Activated naive CD8-positive, alpha-beta T cell treated with anti-CD3 and anti-CD28 coated beads, Interleukin-2, amount 50 U/mL, for 16 hours (primary cell): Measurements from ENCODE around the gene EIF3CL.
"Not testable (repeated sequence)": the region's sequence is repeated elsewhere in the genome, so short reads cannot be mapped to it uniquely, and the experiment has no call there.

Experiments used
- DNase-seq: peaks from one replicate; pipeline ENCODE4 v3.0.0-alpha.2; 2020; ENCODE audit warnings: low read depth, low spot score

EIF3CL gene

DNA sequence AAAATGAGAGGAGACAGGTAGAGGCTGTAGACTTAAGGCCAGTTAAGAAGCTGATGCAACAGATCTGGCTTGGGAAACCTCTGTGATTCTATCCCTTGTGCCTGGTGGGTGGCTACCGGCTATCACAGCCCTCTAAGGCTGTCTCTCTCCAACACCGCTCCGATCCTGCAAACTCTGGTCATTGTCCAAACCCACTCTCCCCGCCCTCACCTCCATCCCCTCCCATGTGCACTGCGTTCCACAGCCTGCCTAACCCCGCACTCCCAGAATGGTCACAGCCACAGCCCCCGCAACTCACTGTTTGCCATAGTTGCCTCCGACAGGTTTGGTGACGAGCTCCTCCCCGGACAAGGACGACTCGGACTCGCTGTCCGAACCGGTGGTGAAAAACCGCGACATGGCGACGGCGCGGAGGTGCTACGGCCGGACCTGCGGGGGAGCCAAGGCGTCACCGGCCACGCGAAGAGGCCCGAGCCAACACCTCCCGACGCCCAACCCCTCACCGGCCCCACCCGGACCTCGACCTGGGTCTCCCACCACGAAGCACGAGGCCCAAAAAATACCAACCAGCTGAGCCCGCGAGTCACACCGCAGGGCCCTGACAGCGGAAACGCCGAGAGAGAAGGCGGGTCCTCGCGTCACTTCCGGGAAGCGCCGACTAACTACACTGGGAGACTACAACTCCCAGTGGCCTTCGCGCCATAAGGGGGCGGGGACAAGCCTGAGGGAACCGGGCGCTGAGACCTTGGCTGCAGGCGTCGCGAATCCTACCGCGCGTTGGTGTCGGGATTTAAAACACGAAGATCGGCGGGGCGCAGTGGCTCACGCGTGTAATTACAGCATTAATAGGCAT lies at the start of gene EIF3CL:
EIF3CL (minus strand) TSS at position 622 of the 853 bp plus-strand sequence; CDS start at position 399, 223 bp downstream.
- not testable (repeated sequence) for DNase-seq

- not testable (repeated sequence) for DNase-seq
Measured at GRCh38 chr16:28447081-28447480, 43.4 kb upstream of the EIF3CL start.

GRCh38 chr16:28446388-28446787 lies 42.7 kb upstream of the EIF3CL start:
- not testable (repeated sequence) for DNase-seq

DNA sequence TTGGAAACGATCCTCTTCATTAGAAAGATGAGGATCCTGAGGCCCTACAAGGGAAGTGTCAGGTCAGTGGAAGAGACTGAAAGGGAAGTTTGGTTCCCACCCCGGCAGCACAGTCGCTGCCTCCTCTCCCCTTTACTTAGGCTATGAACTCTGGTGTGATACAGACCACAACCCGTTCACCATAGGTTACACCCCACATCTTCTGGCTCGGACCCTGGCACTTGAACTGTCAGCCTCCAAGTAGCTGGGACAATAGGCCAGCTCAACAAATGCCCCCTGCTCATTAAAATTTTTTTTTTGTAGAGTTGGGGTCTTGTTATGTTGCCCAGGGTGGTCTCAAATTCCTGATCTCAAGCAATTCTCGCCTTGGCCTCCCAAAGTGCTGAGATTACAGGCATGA lies 40.3 kb upstream of the EIF3CL start:
- DNase-seq: not testable (repeated sequence)

- DNase-seq: not testable (repeated sequence)
Measured at GRCh38 chr16:28438899-28439298, 35.3 kb upstream of the EIF3CL start.

GRCh38 chr16:28435340-28435739 lies 31.7 kb upstream of the EIF3CL start:
- not testable (repeated sequence) for DNase-seq

DNA sequence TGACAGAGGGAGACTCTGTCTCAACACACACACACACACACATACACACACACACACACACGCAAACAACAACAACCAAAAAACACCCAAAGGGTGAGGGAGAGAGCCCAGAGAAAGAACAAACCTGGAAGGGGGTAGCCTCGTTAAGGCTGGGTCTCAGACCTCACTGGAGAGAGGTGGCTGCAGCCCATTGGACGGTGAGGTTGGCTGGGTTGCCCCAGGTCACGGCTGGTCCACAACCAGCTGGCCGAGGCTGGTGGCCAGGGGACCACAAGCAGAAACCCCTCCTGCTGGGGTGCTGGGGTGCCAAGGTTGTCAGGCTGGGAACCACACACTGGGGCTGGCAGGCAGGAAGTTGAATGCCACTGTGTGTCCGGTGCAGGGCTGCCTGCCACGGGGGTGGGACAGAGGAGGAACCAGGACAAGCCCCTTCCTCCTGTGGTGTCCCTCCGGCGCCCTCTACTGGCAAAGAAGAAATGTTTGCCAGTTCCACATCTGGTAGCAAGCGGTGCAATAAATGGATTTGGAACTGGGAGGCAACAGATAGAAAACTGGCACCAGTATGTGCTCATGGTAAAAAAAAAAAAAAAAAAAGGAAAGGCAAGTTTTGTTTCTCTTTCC lies 22.5 kb upstream of the EIF3CL start:
- not testable (repeated sequence) for DNase-seq

- DNase-seq: not testable (repeated sequence)
Measured at GRCh38 chr16:28421071-28421750, 17.6 kb upstream of the EIF3CL start.

DNA sequence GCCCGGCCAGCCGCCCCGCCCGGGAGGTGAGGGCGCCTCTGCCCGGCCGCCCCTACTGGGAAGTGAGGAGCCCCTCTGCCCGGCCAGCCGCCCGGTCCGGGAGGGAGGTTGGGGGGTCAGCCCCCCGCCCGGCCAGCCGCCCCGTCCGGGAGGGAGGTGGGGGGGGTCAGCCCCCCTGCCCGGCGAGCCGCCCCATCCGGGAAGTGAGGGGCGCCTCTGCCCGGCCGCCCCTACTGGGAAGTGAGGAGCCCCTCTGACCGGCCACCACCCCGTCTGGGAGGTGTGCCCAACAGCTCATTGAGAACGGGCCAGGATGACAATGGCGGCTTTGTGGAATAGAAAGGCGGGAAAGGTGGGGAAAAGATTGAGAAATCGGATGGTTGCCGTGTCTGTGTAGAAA lies 13.4 kb upstream of the EIF3CL start:
- DNase-seq: not testable (repeated sequence)

DNA sequence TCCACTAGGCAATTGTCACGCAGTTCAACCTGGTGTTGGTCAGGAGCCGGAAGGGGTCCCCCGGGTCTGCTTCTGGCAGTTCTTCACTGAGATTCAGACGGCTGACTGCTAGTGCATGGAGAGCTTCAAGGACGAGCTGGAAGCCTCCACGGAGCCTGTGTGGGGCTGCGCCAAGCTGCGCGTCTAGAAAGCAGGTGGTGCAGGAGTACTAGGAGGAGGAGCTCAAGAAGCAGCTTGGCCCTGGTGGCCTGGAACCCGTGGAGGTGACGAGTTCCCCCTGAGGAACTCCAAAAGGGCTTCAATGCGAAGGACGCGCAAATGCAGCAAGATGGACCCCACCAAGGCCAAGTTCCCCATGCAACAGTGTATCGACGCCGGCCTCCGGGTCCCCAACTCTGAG lies 10.9 kb upstream of the EIF3CL start:
- not testable (repeated sequence) for DNase-seq

DNA sequence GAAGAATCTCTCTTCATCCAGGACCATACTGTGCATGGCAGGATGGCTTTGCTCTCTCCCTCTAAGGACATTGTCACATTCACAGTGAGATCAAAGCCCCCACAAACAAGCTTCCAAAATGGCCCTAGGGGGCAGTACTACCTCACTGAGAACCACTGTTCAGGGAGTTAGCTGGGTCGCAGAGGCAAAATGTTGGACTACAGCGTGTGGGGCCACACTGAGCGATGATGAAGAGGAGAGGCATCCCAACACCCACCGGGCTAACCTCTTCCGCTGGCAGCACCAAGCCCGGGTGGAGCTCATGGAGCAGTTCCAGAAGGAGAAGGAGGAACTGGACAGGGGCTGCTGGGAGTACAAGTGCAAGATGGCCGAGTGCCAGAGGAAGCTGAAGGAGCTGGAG lies 9.9 kb upstream of the EIF3CL start:
- not testable (repeated sequence) for DNase-seq

GRCh38 chr16:28392054-28392453 lies 11.6 kb downstream of the EIF3CL start:
- DNase-seq: not testable (repeated sequence)

DNA sequence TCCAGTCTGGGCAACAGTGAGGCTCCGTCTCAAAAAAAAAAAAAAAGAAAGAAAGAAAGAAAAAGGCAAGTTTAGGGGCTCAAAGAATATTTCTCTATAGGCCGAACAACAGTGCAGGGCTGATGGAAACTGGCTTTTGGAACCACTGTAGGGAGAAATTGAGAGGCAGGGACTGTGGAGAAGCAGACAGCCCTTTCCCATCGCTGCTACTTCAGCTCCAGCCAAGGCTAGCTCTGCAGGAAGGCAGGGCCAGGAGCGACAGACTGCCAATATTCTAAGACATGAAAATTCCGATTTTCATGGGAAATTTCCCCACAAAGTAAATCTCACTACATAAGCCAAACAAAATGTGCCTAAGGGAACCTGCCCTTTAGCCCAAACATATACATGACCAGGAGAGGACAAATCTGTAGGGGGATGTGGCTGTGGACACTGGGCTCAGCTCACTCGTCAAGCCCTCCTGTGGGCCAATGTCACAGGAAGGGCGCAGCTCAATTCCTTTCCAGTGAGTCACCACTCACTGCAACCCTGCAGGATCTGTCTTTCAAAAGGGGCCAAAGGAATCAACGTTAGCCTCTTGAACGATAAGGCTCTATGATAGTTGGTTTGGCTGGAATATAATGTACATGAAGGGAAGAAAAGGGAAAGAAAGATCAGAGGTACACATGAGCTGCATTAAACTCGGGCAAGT lies 21.3 kb downstream of the EIF3CL start:
- DNase-seq: not testable (repeated sequence)

- not testable (repeated sequence) for DNase-seq
Measured at GRCh38 chr16:28377822-28378221, 25.8 kb downstream of the EIF3CL start.

DNA sequence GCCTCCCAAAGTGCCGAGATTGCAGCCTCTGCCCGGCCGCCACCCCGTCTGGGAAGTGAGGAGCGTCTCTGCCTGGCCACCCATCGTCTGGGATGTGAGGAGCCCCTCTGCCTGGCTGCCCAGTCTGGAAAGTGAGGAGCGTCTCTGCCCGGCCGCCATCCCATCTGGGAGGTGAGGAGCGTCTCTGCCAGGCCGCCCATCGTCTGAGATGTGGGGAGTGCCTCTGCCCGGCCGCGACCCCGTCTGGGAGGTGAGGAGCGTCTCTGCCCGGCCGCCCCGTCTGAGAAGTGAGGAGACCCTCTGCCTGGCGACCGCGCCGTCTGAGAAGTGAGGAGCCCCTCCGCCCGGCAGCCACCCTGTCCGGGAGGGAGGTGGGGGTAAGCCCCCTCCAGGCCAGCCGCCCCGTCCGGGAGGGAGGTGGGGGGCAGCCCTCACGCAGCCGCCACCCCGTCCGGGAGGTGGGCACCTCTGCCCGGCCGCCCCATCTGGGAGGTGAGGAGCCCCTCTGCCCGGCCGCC lies 26.5 kb downstream of the EIF3CL start:
- not testable (repeated sequence) for DNase-seq

- not testable (repeated sequence) for DNase-seq
Measured at GRCh38 chr16:28375115-28375514, 28.5 kb downstream of the EIF3CL start.

DNA sequence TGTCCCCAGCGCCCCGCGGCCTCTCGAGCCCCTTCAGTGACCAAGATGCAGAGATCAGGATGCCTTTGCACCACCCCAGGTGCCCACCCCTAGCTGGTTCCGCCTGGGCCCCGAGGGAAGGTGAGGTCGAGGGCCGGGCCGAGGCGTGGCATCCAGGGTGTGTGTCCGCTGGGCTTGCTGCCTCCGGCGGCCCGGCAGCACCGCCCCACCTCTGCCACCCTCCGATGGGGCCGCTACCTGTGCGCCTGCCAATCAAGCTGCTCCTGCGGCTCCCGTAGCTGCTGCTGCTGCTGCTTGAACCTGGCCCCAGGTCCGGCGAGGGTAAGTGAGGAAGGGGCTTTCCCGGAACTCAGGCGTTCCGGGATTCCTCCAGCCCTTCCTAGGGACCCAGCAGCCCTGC lies 29.4 kb downstream of the EIF3CL start:
- DNase-seq: not testable (repeated sequence)

- not testable (repeated sequence) for DNase-seq
Measured at GRCh38 chr16:28367926-28368325, 35.7 kb downstream of the EIF3CL start.

GRCh38 chr16:28364268-28365173 lies 39.1 kb downstream of the EIF3CL start:
- not testable (repeated sequence) for DNase-seq

DNA sequence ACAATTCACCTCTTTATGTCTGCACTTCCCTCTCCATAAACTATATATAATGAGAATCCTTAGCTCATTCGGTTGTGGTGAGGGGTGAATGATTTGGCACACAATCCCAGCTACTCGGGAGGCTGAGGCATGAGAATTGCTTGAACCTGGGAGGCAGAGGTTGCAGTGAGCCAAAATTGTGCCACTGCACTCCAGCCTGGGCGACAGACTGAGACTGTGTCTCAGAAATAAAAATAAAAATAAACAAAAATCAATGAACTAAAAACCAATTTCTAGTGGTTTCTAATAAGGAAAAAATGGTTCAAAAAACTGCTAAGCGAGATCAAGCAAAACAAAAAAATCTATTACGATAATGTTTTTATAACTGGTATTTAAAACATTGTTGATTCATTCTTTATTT lies 40.2 kb downstream of the EIF3CL start, which contains the start of gene NPIPB6:
NPIPB6 (minus strand) TSS at position 101 of the 400 bp plus-strand sequence. CDS start 686 bp downstream, outside the sequence.
- DNase-seq: not testable (repeated sequence)
